RWPE2 (cell line): ENCODE results near the gene TMEM163.

Experiments used
- ATAC-seq: fragments of 200-7000 bp; cut with Tn5 transposase; 3 replicates; pipeline ENCODE4 v1.9.1; 2021; ENCODE audit warnings: low read depth
- DNase-seq: peaks from one replicate; pipeline ENCODE4 v3.0.0-alpha.2; 2020; ENCODE audit warnings: low spot score
- H3K27ac ChIP-seq: fragments of 450-650 bp; 2 replicates; pipeline ENCODE4 v1.5.1; 2017; ENCODE audit warnings: mild to moderate bottlenecking; ENCODE audit not compliant: poor library complexity, severe bottlenecking
- H3K27me3 ChIP-seq: fragments of 250-450 bp; sonication (Bioruptor Pico); 2 replicates; pipeline ENCODE4 v1.5.1; 2021; ENCODE audit warnings: mild to moderate bottlenecking, moderate library complexity; ENCODE audit not compliant: insufficient read depth, poor library complexity, severe bottlenecking
- H3K36me3 ChIP-seq: fragments of 250-450 bp; sonication (Bioruptor Pico); 2 replicates; pipeline ENCODE4 v1.5.1; 2020; ENCODE audit warnings: low read depth, mild to moderate bottlenecking, moderate library complexity
- H3K4me1 ChIP-seq: fragments of 250-450 bp; sonication (Bioruptor Pico); 2 replicates; pipeline ENCODE4 v1.5.1; 2021; ENCODE audit warnings: mild to moderate bottlenecking, moderate library complexity; ENCODE audit not compliant: insufficient read depth, poor library complexity, severe bottlenecking
- H3K4me3 ChIP-seq: fragments of 250-450 bp; sonication (Bioruptor Pico); 2 replicates; pipeline ENCODE4 v1.5.1; 2021; ENCODE audit warnings: mild to moderate bottlenecking, moderate library complexity; ENCODE audit not compliant: severe bottlenecking
- H3K9me3 ChIP-seq: fragments of 250-450 bp; sonication (Bioruptor Pico); 2 replicates; pipeline ENCODE4 v1.5.1; 2021; ENCODE audit warnings: mild to moderate bottlenecking, moderate library complexity; ENCODE audit not compliant: severe bottlenecking
- CTCF ChIP-seq: fragments of 450-650 bp; IDR thresholded peaks from one replicate; pipeline ENCODE4 v1.5.1; 2017; ENCODE audit warnings: mild to moderate bottlenecking, moderate library complexity; ENCODE audit not compliant: poor library complexity, severe bottlenecking

The TMEM163 gene

DNA sequence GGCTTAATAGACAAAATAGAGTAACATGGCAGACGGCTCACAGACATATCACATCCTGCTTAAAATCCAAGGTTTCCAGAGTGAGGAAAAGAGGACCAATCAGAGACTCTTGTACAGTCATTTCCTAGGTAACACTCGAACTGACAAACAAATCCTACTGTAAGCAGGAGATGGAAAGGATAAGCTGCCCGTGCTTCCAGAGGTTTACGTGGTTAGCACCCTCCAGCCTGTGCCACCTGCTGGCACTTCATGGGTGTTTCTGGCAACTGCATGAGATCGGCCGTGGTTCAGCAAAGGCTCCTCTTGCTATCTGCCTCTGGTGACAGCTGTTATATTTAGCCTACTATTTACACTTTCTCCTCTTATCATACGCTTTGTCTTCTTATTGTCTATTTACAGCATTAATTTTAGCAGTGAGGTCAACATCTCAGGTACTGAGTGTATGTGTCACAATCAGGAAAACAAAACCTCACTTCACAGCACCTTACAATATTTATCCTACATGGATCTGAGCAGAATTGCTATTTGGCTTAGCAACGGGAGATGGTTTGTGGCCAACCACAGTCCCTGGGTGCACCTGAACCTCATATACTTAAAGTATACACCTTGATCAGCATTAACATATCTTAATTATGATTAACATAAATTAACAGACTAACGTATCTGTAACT lies 226.9 kb downstream of the TMEM163 start:
- ATAC-seq, result peak; percentile 81
- H3K4me3 ChIP-seq, result no peak overlapping the region
- DNase-seq, result no peak
- no peaks in the 10 kb centered on the region for H3K4me1 ChIP-seq
- H3K27me3 ChIP-seq, result peaks cover 14% of the 10 kb centered on the region
- TF ChIP-seq CTCF, result peak; percentile 26
- H3K27ac ChIP-seq, result no peak overlapping the region
- no peaks in the 10 kb centered on the region for H3K9me3 ChIP-seq
- no peaks in the 10 kb centered on the region for H3K36me3 ChIP-seq

GRCh38 chr2:134491022-134491421 lies 227.8 kb downstream of the TMEM163 start:
- H3K27me3 ChIP-seq, result peaks cover 14% of the 10 kb centered on the region
- H3K9me3 ChIP-seq, result no peaks in the 10 kb centered on the region
- no peaks in the 10 kb centered on the region for H3K36me3 ChIP-seq
- H3K4me1 ChIP-seq, result no peaks in the 10 kb centered on the region
- ATAC-seq (no peak), DNase-seq (no peak)
- H3K4me3 ChIP-seq, result no peak overlapping the region
- no peak overlapping the region for H3K27ac ChIP-seq
- no peak for TF ChIP-seq CTCF

DNA sequence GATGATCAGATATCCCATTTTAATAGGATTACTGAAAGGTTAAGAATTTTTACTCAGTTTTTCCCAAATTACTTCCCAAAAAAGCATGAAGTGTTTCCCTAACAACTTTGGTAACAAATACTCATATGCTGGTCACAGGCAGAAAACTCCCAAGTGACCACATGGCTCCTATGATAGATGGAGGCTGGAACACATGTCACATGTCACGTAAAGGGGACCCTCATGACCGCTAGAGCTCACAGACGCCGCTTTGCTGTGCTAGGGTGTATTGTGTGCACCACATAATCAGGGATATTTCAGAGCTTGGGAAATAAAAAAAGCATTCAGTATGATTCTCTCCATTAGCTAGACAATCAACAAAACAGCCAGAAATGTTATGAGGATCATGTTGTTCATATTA lies 228.2 kb downstream of the TMEM163 start:
- H3K4me1 ChIP-seq, result no peaks in the 10 kb centered on the region
- H3K27ac ChIP-seq, result no peak overlapping the region
- no peak overlapping the region for H3K4me3 ChIP-seq
- DNase-seq (no peak), ATAC-seq (no peak)
- no peaks in the 10 kb centered on the region for H3K36me3 ChIP-seq
- no peaks in the 10 kb centered on the region for H3K9me3 ChIP-seq
- peaks cover 14% of the 10 kb centered on the region for H3K27me3 ChIP-seq
- no peak for TF ChIP-seq CTCF

- ATAC-seq (no peak), DNase-seq (no peak)
- no peaks in the 10 kb centered on the region for H3K4me1 ChIP-seq
- H3K27ac ChIP-seq, result no peak overlapping the region
- no peak overlapping the region for H3K4me3 ChIP-seq
- no peak for TF ChIP-seq CTCF
- peaks cover 14% of the 10 kb centered on the region for H3K27me3 ChIP-seq
- no peaks in the 10 kb centered on the region for H3K36me3 ChIP-seq
- no peaks in the 10 kb centered on the region for H3K9me3 ChIP-seq
Measured at GRCh38 chr2:134489732-134490384, 228.9 kb downstream of the TMEM163 start.

DNA sequence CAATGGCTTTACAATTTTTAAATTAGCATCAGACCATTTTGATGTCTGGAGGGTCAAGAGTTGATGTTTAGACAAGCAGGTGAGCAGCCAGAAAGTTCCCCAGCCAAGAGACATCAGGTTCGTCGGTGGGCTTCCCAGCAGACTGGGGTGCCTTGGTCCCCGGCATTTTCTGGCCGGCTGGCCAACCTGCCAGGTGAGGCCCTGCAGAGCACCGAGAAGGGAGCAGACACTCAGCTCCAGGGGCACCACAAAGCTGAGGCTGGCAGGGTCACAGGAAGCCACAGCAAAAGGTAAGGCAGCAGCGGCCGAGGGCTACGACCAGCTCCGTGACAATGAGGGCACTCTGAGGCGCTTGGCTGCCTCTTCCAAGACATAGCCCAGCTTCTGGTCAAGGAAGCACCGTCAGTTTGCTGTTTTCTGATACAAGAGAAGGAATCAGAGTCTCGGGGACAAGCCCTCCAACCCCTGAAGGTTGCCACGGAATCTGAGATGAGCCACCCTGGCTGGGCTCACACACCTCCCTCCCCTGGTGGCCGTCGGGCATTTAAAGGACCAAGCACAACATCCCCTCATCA lies 235.9 kb downstream of the TMEM163 start:
- no peaks in the 10 kb centered on the region for H3K36me3 ChIP-seq
- H3K27ac ChIP-seq, result no peak overlapping the region
- H3K9me3 ChIP-seq, result no peaks in the 10 kb centered on the region
- no peaks in the 10 kb centered on the region for H3K4me1 ChIP-seq
- no peaks in the 10 kb centered on the region for H3K27me3 ChIP-seq
- H3K4me3 ChIP-seq, result no peak overlapping the region
- TF ChIP-seq CTCF, result no peak
- DNase-seq, result no peak
- no peak for ATAC-seq
